Kidney epithelial cell (primary cell): ENCODE measurements around the gene MEX3A. TPM values are rescaled to one million over a fixed set of nuclear protein-coding genes. Genes with fewer than 3 reads are reported as not detected.
"Not testable (repeated sequence)": the region's sequence is repeated elsewhere in the genome, so short reads cannot be mapped to it uniquely, and the experiment has no call there.

Experiments used
- DNase-seq: peaks from one replicate; pipeline ENCODE4 v3.0.0-alpha.2; 2010; ENCODE audit warnings: low read depth
- H3K27me3 ChIP-seq: 2 replicates; pipeline ENCODE4 v1.6.0; 2011; ENCODE audit warnings: low read length; ENCODE audit not compliant: control insufficient read depth, insufficient read depth
- H3K36me3 ChIP-seq: 2 replicates; pipeline ENCODE4 v1.5.1; 2011; ENCODE audit warnings: low read length; ENCODE audit not compliant: control insufficient read depth, insufficient read depth
- H3K4me3 ChIP-seq: 2 replicates; pipeline ENCODE4 v1.5.1; 2011; ENCODE audit warnings: low read depth, mild to moderate bottlenecking, control low read depth, low read length
- CTCF ChIP-seq: IDR thresholded peaks from 2 replicates; pipeline ENCODE4 v1.5.1; 2011; ENCODE audit warnings: mild to moderate bottlenecking, moderate library complexity, low read length, control low read depth, inconsistent platforms; ENCODE audit not compliant: insufficient read depth, poor library complexity, severe bottlenecking
- total RNA-seq: library from RNA; depleted of rRNA; stranded (reverse); fragments of >200 nt; gene quantifications from 2 replicates; pipeline ENCODE4 v1.2.3, GENCODE V29; 2015

MEX3A gene
- total RNA-seq, 1 donor from 2014 or later = 34.5 TPM

DNA sequence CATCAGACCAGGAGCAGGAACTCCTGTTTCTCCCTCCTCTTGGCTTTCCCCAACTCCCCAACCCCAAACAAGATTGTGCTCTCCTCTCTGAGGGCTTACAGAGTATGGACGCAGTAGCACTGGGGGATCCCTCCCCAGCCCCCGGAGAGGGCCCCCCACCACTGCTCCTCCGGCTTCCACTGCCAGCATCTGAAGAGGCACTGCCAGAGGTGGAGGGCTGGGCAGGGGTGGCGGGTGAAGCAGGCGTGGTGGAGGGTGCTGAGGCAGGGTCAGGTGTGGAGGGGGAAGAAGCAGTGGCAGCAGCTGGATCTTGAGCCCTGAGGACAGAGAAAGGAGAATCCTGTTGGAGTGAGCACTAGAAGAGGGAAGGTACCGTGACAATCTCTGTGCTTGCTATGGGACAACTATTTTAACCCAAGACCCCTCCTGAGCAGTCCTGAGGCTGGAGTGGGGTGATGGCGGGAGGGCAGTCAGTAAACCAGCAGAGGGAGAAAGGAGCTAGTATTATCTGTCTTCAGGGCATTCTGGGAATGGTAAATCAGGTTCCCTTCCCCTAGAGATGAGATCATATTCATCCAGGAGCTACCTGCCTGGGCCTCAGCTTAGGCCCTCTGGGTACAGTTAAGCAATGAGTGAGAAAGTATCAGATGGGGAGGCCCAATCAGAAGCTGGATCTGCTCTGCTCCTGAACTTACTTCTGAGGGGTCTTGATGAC is 31.1 kb downstream of the MEX3A start:
- no peak for DNase-seq
- peaks cover 1% of the 10 kb centered on the region for H3K36me3 ChIP-seq
- TF ChIP-seq CTCF = no peak
- no peaks in the 10 kb centered on the region for H3K27me3 ChIP-seq
- H3K4me3 ChIP-seq = no peak overlapping the region

DNA sequence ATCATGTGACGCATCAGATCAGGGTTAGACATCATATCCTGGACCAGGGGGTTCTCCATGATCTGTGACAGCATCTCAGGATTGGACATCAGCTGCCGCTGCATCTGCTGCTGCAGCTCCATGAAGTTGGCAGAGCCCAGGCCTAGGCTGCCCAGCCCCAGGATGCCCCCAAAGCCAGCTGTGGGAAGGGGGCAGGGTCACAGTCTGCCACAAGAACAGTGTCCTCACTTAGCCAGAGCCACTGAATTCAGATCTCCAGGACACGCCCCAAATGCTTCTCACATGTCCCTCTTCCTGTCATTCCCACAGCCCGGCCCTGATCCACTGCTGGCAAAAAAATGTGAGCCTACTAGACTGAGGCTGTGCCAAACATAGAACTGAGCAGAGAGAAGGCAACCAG is 31.9 kb downstream of the MEX3A start:
- no peak for TF ChIP-seq CTCF
- no peaks in the 10 kb centered on the region for H3K27me3 ChIP-seq
- H3K36me3 ChIP-seq = peaks cover 1% of the 10 kb centered on the region
- DNase-seq = no peak
- no peak overlapping the region for H3K4me3 ChIP-seq

DNA sequence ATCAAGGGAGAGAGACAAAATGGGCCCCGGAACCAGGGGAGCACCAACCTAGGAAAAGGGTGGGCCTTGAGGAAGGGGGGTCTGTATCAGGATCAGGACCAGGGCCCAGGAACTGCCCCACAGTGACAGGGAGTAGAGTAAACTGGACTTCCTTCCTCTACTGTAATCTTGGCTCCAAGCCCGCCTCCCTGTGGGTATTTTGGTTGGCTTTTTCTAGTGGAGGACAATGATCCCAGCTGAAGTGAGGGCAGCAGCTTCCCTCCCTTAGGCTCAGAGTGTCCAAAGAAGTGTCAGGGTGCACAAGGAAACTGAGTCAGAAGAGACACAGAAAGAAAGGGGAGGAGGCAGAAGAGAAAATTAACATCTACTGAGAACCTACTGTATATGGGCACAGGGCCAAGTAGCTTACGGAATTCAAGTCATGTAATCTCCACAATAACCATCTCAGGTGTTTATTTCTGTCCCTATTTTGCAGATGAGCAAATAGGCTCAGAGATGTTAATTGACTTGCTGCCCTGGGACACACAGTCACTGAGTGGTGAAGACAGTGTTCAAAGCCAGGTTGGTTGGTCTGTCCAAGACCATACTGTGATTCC is 33.5 kb downstream of the MEX3A start:
- H3K4me3 ChIP-seq = no peak overlapping the region
- H3K27me3 ChIP-seq = no peaks in the 10 kb centered on the region
- TF ChIP-seq CTCF = no peak
- H3K36me3 ChIP-seq = peaks cover 1% of the 10 kb centered on the region
- DNase-seq = no peak

DNA sequence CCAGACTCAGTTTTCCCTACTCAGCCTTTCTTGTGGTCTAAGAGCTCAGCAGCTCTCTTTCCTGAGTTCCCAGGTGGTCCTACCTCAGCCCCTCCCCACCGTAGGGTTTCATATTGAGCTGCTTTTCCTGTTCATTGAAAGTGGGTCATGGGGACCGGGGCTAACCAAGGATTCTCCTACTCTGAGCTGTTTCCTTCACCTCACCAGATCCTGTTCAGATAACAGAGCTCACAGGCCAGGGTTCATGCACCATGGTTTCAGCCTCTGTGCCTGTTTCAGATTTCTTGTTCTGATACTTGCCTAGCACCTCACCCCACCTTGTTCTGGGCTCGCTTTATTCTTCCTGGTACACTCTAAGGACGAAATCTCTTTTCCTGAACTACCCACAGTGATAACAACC is 37.2 kb downstream of the MEX3A start:
- TF ChIP-seq CTCF = no peak
- no peak overlapping the region for H3K4me3 ChIP-seq
- H3K36me3 ChIP-seq = peaks cover 1% of the 10 kb centered on the region
- DNase-seq = no peak
- no peaks in the 10 kb centered on the region for H3K27me3 ChIP-seq

GRCh38 chr1:156042828-156043227 is 39.4 kb downstream of the MEX3A start:
- no peak for DNase-seq
- Histone ChIP-seq H3K4me3 (no peak overlapping the region), H3K27me3 (no peaks in the 10 kb centered on the region), H3K36me3 (no peaks in the 10 kb centered on the region)
- no peak for TF ChIP-seq CTCF

DNA sequence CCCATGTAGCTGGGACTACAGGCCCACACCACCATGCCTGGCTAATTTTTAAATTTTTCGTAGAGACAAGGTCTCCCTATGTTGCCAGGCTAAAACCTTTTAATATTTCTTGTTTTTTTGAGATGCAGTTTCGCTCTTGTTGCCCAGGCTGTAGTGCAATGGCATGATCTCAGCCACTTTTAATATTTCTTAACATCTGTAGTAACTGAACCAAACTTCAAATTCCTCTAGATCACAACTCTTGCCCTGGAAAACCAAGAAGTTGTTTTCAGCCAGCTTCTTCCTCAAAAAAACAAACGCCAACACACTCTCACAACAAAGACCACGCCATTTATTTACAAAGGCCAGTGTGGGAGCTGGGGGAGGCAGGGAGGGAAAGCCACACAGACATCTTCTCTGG is 47.3 kb downstream of the MEX3A start:
- H3K4me3 ChIP-seq, H3K36me3 ChIP-seq, DNase-seq, H3K27me3 ChIP-seq: not testable (repeated sequence)
